GM21825 (cell line): ENCODE results near the gene LRRC75B.
"Not testable (repeated sequence)": the region's sequence is repeated elsewhere in the genome, so short reads cannot be mapped to it uniquely, and the experiment has no call there.

Experiments
- ATAC-seq: cut with Tn5 transposase; IDR thresholded peaks from one replicate; pipeline ENCODE4 v1.9.1; 2021; ENCODE audit warnings: mild to moderate bottlenecking, moderate library complexity; ENCODE audit not compliant: unreplicated experiment

LRRC75B gene

DNA sequence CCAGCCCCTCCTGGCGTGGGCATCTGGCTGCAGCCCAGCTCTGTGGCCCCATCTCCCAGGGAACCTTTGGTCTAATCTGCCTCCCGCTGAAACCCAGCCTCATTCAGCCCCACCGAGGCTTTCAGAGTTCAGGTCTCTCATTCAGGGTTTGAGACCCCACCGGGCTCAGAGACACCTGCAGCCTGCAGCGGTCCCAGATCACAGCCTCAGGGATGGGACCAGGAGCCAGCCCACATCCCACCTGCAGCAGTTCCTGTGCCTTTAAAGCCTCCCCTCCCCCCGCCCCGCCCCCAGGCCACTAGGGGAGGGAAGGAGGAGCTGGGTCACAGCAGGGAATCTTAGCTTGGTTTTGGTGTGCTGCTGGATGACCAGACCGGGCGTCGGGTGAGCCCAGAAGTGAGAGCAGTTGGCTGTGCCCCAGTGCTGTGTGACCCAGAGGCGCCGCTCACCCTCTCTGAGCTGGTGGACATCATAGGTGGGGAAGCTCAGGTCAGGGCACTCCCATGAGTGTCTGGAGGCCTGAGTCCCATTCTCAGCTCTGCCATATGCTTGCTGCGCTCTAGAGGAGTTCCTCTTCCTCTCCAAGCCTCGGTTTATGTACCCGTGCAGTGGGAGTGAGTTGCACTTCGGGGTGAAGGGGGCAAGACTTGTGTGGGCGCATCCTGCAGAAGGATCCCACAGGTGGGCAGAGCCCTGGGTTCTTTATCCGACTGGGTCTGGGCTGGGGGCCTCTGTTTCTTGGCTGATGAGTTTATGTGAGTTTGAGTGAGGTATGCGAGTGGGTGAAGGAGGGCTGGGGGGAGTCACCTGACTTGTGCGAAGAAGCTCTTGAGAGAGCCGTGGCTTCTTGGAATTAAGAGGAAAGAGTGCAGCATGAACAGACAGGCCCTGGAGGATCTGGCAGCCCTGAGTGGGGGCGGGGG is 10.2 kb upstream of the LRRC75B start, which contains the start of gene GGT1:
Gene GGT1, plus strand, starts transcription at position 347 of the 923 bp plus-strand sequence. CDS start 7,889 bp downstream, outside the sequence.
- ATAC-seq = not testable (repeated sequence)

DNA sequence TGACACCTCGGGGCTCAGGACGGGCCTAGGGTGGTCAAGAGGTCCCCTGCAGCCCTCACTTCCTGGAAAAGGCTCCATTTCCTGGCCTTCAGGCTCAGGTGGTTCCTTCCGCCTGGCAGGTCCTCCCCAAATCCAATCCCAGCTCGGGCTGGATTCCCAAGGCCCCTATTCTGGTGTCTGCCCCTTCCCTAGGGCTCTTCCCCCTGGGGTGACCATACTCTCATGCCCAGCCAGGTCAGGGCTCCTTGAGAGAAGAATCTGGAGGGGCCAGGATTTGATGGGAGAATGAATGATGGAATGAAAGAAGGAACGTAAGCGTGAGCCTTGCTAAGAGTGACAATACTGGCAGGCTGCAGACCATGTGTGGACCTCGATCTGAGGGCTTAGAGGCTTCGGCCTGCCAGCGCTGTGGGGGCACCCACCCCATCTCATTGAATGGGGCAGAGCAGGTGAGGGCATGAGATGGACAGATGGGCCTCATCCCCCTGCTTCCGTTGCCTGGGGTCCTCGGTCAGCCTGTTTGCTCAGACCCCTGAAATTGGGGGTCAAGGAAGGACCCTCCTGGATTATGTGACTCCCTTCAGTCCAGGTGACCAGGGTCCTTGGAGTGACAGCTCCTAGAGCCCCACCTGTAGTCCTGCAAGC is 9.4 kb upstream of the LRRC75B start:
- ATAC-seq = not testable (repeated sequence)

DNA sequence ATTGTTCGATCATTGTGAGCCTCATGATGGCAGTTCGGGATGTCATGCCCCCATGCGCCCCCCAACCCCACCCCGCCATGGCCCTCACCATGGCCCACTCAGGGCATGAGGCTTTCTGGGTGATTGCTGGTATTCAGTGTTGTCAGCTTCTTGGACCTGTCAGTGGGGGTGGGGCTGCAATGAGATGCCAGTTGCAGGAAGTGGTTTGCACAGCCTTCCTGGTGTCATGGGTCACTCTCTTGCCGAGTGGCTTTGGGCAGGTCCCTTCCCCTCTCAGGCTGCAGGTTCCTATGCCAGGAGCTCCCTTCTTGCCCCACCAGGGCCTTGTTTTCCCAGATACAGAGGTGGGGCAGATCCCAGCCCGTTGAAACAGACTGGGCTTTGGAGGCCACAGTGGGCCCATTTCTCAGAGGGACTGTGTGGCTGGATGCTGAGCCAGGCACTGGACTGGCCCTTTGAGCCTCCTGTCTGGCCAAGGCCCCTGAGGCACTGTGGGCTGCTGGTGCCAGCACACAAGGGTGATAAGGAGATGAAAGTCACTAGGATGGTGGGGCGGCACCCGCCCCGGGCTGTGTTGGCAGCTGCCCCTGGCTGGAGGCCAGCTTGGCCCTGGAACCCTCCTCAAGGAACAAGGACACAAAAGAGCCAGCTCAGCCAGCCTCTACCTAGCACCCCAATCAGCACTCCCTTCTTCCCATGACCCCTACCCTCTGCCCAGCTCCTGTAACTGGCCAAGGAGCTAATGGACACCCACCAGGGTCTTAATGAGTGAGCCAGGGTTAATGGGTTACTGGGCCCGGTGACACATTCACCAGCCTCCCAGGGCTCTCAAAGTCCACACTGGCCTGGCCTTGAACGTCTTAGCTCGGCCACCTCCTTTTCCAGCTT is 8.6 kb upstream of the LRRC75B start:
- ATAC-seq = no peak

DNA sequence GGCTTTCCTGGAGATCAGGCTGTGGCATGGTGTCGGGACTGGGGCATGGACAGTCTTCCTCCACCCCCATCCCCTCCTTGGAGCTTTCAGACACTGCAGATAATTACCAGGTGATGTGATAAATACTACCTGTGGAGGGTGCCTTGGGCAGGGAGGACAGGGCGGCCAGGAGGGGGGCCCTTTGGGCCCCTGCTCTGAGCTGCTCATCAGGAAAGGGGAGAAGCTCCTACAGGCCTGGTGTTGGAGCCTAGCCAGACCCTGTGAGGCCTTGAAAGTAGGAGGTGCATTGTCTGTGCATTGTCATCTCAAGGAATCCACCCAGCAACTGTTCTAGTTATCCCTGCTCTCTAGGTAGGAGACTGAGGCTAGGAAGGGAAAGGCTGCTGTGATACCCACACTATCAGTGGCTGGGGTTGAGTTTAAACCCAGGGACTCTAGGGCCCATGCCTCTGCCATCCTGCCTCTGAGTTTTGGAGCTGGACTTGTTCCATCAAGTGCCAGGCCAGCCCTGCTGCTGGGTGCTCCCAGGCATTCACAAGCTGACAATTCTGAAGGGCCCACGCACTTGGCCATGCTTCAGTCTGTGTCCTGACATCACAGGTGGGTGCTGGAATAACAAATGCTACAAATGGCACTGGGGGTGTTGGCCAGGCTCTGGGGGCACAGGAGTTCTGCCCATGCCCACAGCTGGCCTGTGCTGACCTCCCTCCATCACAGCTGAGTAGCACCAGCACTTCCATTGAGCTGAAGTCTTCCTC is 7.3 kb upstream of the LRRC75B start:
- ATAC-seq = not testable (repeated sequence)

DNA sequence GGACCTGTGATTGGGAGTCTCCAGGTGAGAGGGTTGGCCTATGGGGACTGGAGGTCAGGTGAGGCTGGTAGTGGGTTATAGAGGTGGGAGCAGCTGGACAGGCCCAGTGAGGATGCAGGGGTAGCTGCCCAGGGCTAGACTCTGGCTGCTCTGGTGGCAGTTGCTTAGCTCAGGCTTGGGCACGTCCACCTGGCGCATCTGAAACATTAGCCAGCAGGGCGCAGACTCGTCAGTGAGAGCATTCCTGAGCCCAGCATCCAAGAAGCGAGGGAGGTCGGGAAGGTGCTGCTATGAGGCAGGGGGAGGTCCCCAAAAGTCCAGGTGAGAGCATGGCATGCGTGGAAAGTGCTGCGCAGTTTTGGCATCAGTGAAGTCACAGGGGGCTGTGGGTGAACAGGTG is 6.6 kb upstream of the LRRC75B start:
- no peak for ATAC-seq

DNA sequence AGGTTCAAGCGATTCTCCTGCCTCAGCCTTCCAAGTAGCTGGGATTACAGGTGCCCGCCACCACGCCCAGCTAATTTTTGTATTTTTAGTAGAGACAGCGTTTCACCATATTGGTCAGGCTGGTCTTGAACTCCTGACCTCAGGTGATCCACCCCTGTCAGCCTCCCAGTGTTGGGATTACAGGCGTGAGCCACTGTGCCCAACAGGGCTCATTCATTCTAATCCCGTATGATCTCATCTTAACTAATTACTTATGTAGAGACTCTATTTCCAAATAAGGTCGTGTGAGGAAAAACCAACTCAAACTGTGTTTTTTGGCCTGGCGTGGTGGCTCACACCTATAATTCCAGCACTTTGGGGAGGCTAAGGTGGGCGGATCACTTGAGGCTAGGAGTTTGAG is 4.2 kb upstream of the LRRC75B start:
- not testable (repeated sequence) for ATAC-seq

DNA sequence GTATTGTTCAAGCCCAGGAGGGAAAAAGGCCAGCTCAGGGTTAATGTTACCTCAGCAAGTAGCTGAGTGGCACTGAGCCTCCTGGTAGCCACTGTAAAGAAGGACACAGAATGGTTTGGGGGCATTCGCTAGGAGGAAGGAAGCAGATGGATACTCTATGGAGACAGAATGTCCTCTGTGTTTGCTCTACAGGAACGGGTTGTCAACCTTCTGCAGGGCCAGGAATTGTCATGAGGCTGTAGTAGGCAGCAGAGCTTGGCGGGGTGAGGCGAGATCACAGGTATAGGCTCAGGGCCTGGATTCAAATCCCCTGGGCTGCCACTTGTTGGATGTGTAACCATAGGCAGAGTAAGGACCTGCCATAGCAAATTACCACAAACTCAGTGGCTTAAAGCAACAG is 3.0 kb upstream of the LRRC75B start:
- no peak for ATAC-seq

DNA sequence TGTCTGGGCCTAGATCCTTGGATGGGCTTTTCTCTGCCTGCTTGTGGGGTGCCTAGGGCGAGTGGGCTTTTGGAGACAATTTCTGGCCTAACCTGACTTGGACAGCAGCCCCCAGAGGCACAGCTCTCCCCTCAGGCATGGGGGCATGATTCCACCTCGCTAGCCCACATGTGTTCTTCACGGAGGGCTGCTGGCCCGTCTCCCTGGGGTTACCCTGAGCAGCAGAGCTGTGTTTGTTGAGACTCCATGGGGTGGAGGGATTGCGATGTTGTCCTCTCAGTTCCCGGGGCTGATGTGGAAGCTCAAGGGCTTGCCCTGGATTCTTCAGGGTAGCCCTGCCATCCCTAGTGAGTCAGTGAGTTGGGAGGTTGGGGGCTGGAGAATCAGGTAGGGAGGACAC is 2.4 kb upstream of the LRRC75B start:
- ATAC-seq = no peak

DNA sequence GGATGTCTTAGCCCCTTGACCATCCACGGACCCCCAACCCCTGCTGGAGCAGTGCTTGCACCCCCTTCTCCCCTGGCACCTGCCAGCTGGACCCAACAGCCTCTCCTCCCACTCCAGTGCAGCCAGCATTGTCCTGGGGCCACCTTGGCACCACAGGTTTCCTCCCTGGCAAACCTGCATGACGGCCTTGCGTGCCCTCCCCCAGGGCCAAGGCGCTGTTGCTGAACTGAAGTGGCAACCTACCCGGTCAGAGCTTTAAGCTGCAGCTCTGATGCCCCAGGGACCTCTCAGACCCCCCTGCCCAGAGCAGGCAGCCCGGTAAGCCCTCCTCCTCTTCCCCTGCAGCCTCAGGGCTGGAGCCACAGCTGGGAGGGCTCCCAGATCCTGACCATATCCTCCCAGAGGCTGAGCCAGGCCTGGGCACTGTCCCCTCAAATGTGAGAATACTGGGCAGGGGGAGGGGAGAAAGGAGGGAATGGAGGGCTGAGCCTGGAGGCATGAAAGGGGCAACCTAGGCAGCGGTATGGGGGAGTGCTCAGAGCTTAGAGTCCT is 1.8 kb upstream of the LRRC75B start:
- ATAC-seq = no peak

DNA sequence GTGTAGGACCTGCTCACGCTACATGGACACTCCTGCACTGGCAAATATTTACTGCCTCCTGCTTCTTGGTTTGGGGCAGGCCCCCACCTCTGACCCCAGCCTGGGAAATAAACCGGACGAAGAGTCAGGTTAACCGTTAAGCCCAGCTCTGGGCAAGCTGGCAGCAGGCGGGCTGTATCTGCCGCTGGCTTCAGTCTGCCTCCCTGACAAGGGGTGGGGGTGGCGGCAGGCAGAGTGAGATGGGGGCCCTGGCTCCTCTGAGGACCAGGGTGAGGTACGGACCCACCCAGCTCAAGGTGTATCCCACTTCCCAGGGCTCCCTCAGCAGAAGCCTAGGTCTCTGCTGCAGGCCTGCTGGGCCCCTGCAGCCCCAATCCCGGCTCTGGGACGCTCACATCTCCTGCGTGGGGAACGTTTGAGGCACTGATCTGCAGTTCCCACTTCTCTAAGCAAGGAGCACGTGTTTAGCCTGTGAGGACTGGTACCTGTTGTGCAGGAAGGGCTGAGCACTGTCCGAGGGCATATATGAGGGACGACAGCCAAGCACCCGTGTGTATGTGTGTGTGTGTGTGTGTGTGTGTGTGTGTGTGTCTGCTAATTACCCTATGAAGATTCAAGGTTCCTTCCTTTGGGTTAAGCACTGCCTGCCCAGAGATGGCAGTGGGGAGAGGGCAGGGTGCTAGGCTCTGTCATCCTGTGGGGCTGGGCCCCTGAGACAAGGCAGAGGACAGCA is 1.1 kb upstream of the LRRC75B start:
- ATAC-seq = no peak

DNA sequence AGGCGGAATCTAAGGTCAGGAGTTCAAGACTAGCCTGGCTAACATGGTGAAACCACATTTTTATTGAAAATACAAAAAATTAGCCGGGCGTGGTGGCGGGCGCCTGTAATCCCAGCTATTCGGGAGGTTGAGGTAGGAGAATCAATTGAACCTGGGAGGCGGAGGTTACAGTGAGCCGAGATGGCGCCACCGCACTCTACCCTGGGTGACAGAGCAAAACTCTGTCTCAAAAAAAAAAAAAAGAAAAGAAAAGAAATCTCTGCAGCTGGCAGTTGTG is 624 bp upstream of the LRRC75B start:
- ATAC-seq = not testable (repeated sequence)

DNA sequence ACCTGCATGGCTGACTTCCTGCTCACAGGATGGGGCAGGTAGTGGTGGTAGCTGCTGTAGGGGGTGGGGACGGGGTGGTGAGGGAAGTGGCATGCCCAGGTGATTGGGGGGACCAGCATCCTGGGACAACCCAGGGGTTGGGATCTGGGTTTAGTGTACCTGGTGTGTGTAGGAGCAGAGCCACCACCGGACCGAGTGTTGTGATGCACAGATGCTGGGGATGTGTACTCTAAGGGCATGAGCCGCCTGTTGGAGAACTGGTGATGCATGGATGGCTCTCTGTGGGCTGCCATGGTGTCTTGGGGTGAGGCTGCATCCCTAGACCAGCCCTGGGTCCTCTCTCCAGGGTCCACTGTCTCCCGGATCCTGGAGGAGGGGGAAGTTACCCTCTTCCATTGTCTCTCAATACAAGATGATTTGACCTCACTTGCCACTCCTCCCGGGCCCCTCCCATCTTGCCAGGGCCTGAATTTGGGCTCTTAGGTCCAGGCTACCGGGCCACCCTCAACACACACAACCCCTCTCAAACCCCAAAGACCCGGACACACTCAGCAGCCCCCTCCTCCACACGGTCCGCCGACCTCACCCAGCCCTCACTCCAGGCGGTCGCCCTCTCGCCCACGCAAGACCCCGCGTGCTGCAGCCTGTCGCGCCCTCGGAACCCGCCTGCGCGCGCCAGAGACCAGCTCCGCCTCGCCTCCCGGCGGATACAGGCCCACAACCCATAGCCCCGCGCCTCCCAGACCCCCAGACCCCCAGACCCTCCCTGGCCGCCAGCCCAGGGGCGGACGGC is 619 bp downstream of the LRRC75B start:
- ATAC-seq = peak; percentile 7

DNA sequence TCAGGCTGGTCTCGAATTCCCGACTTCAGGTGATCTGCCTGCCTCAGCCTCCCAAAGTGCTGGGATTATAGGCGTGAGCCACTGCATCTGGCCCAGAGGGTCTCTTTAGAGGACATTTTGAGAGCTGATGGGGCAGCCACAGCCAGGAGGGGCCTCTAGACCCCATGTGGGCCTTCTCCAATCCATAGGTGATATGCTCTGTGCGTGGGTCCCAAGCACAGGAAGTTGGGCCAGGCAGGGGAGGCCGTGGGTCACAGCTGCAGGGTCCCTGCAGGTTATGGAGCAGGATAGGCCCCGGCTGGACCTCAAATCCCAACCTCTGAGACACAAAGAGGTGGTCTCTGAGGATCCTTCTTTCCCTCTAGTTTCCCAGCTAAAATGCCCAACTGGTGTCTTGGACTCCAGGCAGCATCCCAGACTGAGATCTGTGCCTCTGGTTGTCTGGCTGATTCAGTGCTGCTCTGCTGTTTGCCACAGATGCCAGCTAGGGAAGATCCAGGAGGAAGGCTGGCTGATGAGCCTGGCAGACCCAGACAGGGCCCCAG is 1.5 kb downstream of the LRRC75B start:
- no peak for ATAC-seq

DNA sequence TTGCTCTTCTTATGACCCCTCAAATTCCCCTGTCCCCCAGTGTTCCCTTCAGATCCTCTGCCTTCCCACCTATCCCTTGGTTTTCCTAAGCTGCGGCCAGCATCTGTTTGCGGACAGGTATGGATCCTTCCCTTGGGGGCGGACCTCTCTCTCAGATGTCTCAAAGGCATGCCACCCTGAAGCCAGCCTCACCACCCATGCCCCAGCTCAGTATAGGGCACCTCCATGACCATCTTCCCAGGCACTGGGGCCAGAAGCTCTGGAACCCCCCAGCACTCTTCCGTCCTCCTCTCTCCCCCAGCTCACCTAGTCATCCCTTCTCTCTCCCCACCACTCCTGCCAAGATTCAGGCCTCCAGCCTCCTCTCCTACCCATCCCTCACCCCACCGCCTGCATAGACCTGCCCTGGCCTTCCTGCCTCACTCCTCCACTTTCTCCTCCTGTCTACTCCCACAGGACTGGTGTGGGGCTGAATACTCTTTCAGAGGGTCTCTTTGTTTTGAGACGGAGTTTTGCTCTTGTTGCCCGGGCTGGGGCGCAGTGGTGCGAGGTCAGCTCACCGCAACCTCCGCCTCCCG is 2.2 kb downstream of the LRRC75B start:
- no peak for ATAC-seq

DNA sequence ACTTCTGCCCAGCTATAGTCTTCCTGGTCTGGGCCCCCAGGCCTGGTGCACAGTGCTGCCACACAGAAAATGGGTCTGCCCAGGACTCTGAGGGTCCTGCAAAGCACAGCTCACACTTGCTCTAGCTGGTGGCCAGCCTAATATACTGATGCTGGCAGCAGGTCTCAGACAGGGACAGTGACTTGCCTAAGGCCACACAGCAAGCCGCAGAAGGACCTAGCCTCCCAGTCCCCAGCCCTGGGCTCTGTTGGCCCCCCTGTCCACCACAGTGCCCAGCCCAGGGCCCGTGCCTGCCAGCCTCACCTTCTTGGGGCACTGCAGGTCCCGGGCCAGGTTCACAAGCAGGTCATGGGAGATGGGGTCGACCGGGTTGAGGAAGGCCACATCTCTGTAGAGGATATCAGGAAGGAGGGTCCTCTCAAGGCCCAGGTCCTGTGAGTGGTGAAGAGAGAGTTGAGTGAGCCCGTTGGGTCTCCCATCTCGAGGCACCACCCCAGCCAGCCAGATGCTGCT is 3.3 kb downstream of the LRRC75B start:
- no peak for ATAC-seq

DNA sequence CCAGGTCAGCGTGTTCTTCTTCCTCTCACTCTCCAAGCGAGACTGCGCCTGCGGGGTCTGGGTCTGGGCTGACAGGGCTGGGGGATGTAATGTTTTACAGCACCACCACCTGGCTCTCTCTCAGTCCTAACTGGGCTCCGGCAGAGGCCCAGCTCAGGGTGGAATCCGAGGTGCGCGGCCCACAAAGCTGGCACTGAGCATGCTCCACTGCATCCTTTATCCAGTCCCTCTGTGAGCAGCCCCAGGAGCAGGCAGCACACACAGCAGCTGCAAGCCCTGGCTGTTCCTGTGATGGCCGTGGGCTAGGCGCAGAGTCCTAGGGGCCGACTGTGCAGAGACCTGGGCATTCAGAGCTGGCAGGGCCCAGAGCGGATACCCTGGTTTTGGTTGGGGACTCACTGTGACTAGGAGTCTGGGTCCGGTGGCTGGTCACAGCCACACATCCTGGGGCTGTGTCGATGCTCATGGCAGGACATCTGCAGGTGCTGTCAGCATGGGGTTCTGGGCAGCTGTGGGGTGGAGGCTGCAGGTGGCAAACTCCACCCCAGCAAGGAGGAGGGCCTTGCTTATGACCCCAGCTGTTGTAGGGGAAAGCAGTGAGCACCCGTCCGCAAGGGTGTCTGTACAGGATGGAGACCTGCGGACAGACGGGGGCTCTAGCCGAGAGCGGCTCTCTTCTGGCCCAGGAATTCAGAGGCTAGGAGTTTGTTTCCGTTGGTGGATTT is 4.0 kb downstream of the LRRC75B start:
- no peak for ATAC-seq

DNA sequence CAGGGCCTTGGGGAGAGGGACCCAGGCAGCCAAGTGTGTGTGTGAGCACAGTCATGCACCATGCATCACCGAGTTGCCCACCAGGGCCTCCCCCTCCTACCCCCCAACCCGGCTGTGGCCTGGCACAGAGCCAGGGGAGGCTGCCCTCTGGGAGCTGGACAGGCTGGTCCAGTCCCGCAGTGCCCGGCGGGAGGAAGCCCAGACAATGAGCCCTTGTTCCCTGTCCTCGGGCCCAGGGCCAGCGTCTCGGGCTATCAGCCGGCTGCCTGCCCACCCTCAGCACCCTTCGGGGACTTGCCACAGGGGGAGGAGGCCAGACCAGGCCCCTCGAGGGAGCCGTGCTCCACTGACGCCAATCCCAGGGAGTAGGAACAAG is 4.5 kb downstream of the LRRC75B start:
- no peak for ATAC-seq
